HG02840 (cell line): ENCODE results near the gene LPCAT1.
A peak's percentile ranks its signal among the peaks of the same experiment; 100 is the strongest.

Experiments used
- ATAC-seq: cut with Tn5 transposase; IDR thresholded peaks from one replicate; pipeline ENCODE4 v1.9.1; 2021; ENCODE audit warnings: mild to moderate bottlenecking, moderate library complexity, moderate number of reproducible peaks; ENCODE audit not compliant: unreplicated experiment, low FRiP score

The LPCAT1 gene

DNA sequence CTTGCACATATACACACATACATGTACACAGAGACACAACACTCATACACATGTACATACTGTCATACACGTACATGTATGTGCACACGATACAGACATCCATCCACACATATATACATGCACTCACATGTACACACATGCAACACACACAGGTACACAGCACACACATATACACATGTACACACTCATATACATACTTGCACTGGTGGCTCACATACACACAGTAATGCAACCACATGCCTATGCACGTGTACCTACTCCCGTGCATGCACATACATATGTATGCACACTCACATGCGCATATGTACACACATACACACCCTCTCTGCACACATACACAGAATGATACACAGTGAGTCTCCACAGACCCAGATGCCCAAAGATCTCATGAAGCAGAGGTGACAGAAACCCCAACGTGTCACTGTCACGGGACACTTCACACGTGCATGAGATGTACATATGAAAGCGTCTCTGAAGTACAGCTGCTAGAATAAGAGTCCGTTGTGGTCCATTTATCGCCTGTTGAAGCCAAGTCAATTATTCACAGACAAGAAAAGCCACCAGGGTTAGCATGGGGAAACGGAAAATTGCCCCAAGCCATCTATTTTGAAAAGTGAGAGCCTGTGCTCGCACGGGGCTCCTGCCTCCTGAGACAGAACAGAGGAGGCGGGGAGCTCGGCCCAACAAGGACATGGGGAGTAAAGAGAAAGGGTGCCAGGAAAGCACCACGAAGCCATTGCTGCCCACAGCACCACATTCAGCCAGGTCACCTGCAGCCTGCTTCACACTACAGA is 24.9 kb downstream of the LPCAT1 start:
- peak; percentile 38 for ATAC-seq

DNA sequence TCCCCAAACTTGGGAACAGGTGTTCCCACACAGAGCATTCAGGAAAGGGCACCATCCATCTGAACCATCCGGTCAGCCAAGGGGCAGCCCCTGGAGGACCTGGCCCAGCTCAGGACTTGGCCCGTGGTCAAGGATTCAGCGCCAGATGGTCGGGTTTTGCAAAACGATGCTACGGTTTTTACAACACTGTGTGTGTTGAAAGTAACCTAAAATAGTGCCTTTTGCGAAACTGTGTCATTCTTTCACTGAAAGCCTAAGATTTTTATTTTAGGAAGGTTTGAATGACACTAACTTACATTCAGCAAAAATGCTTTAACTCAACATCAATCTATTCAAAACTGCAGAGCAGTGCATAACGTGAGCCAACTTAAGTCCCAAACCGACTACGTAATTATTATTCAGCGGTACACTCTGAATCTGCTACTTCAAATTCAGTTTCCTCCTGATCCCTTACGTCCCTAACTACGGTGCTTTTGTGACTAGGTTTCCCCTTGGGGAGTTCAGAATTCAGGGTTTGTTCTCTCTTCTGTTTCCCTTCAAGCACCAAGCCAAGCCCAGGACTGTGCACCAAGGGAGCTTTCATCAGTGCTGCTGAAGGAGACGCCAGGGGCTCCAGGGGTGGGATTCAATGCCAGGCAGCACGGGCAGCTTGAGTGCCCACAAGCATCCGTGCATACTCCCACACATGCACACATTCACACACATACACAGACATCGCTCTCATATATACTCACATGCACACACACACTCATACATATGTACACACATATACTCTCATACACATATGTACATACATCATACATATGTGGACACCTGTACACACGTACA is 25.8 kb downstream of the LPCAT1 start:
- peak; percentile 29 for ATAC-seq

DNA sequence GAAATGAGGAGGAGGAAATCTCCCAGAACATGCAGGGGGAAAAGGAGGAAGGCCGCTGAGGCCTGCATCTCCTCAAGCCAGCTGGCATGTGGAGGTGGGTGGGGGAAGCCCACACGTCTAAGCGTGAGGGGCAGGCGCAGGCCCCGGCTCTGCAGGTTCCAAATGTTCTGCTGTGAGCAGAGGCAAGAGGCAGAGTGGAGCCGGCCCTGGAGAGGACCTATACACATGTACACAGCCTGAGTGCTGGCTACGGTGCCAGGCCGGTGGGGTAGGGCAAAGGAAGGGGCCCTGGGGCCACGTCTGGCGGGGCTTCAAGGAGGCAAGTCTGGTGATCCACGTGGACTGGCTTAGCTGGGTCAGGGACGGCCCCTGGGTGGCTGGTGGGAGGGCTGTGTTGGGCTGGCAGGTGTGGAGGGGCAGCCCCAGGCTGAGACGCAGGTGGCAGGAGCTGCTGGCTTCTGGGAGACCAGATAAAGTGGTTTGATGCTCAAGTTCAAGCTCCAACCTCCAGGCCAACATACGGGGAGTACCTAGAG is 26.4 kb downstream of the LPCAT1 start:
- peak; percentile 24 for ATAC-seq

DNA sequence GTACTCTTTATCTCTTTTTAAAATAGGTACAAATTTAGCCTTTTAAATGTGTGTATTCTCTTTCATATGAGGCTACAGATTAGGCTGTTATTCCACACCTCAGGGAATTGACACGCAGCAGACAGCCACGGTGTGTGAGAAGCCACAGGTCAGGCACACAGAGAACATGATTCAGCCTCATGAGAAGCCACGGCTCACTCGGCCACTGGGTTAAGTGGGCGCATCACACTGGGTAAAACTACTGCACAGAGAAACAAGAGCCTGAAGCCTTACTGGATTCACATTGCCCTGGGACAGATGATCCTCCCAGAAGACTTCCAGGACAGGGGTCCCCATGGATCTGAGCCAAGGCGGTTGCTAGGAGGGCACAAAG is 28.2 kb downstream of the LPCAT1 start:
- ATAC-seq: no peak

DNA sequence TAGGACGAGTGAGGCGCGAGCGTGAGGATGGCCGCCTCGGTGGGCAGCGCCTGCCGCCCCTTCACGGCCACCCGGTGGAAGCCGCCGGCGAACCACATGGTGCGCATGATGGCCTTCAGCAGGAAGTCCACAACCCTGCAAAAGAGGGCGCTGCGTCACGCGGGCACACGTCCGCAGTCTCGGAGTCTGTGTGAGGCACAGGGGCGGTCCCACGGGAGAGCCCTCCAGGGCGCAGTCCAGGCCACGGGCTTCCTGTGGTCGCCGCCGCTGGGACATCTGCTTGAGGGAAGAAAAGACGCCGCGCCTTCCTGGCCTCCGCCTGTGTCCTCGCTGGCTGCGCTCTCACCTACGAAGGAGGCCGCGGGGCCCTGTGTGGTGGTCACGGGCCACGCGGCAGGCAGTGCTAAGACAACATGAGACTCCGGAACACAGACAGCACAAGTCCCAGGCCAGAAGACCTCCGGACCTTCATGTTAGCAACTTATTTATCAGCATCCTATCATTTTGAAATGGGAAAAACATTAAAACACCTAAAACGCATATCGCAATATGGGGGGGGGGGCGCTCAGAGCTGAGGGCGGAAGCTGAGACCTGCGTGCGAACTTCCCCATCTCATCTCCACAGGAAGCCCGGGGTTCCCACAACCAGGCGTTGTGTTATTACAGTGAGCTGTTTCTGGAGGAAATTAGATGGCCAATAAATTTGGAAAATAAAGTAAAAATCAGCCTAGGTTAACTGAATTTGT is 28.8 kb downstream of the LPCAT1 start:
- peak; percentile 27 for ATAC-seq

DNA sequence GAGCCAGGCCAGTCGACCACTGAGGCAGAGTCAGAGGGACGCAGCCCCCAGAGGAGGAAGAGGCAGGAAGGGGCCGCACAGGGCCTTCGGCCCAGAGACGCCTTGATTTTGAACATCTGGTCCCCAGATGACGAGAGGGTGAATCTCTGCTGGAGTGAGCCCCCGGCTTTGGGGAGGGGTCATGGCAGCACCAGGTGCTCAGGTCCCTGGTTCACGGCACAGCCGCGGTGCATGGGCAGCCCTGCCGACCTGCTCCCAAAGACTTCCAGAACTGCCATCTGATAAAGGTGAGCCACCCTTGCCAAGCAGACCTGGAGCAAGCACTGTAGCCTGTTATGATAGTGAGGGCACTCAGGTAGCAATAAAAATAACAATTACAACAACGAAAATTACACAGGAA is 29.8 kb downstream of the LPCAT1 start:
- no peak for ATAC-seq

DNA sequence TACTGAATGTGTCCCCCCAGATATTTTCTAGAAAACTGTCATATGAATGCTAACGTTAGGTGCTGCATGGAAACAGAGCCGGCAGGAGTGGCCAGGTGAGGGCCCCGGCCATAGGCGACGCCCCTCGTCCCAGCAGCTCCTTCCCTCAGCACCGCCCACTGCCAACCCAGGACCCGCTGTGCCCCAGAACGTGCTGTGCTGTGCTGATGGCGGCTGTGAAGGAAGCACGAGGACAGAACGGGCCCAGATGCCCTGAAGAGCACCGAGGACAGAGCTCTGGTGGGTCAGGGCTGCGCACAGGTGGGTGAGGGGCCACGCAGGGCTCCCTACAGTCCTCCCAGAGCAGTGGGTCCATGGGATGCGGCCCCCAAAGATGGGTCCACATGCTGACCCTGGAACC is 30.3 kb downstream of the LPCAT1 start:
- ATAC-seq: no peak

DNA sequence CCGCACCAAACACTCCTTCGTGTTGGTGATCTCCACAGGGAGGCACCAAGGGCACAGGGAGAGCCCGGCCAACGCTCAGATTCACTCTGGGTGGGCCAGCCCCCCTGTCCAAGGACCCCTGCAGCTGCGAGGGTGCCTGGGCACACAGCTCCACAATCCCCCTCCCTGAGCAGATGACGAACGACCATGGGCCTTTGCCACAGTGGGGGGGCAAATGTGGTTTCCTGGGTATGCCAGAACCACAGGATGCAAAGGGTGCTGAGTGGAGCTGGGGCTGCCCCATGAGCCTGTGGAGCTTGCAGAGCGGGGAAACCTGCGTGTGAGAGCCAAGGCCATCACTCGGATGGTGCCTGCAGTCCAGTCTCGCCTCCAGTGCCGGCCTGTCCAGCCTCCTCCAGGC is 31.0 kb downstream of the LPCAT1 start:
- ATAC-seq: no peak

DNA sequence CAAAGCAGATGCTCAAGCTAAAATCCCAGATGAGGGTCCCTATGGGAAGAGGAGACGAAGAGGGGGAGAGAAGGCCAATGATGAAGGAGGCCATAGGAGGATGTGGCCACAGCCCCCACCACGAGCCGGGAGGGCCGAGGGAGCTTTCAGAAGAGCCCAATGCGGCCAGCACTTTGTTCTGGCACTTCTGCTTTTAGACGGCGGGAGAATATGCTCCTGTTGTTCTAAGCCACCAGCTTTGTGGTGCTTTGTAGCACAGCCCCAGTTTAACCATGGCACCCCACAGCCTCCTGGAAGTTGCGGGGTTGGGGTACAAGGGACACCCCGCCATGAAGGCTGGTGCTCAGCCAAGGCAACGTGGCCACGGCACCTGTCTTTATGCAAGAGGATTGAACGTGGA is 33.4 kb downstream of the LPCAT1 start:
- no peak for ATAC-seq

DNA sequence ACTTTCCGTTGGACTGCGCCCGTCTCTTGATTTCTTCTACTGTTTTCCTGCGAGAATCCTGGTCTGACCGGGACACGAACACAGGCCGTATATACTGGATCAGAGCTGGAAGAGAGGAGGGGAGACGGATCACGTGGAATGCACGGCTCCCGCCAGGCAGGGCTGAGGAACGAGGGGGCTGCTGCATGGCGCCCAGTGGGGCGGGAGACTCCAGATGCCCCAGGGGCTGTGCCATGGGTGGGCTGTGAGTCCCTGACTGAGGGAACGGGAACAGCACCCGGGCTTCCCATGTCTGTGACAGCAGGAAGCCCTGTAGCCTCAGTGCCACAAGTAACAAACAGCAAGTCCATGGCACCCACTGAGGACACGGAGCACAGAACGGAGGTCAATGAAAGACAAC is 34.0 kb downstream of the LPCAT1 start:
- ATAC-seq: no peak

DNA sequence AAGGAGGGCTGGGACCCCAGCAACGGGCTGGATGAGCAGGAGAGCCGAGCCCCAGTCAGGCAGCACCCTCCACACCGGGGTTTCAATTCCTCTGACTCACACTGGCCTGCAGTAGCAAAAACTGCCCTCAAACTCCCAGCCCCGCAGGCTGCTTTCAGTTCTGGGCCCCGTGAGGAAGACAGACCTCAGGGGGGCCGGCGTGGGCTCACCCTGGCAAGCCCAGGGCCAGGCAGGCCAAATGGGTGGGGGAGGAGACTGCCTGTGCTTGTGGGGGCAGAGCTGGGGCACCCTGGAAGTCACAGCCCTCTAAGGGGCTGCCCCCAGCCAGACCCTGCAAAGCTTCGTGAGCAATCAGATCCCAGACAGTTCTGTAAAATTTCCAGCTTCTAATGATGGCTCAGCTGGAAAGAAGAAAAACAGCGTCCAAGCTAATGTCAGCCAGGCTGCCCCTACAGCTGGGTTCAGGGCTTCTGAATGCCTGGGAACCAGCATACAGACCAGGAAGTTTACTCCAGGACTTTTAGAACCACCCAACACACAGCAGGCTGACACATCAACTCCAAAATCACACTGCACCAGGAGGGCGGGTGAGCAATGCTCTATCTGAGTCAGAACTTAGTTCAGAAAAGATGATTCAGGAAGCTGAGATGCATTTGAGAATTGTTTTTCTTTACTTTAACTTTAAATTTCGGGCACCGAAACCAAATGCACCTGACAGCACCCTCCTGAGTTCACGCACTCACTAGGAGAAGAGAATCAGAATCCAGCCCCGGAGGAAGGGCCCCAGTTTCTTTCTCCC is 34.7 kb downstream of the LPCAT1 start:
- peak; percentile 29 for ATAC-seq

DNA sequence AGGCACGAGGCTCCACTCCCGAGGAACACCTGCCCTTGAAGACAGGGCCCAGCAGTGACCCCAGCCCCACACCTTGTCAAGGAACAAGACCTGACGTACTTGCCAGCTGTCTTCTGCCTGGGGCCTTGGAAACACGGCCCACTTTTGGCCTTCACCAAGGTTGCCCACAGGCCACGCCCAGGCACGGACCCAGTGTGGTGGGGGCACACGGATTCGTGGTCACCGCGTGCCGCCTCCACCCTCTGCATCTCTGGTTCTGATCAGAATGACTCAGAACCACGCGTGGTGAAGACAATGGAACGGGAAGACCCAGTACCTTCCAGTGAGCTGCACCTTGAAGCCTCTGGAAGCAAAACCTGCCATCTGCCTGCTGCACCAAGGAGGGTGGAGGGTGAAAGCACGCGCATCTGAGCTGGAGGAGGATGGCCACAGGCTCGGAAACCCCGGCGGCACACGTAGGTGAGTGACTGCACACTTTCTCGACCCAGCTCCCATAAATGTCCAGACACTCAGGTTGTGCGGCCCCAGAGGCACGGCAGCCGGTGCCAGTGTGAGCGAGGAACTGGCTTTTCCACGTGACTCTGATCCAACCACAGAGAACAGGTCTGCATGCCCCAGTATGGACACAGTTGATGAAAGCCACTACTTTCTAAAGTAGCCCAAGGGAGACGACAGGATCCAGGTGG is 36.5 kb downstream of the LPCAT1 start:
- no peak for ATAC-seq

DNA sequence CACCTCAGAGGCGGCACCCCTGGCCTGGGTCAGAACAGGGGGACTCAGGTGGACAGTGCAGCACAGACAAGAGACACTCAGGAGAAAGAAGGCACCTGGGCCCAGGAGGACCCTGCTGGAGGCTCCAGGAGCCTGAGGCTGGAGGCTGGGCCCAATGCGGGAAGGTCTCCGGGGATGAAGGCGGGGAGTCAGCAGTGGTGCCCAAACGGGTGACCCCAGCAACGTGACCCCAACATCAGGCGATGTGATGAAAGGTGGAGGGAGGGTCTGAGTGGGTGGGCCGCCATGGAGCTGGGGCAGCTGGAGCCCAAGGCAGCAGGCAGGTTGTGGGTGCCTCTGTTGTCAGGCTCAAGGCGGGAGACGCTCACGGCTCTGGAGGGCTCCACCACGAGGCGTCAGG is 37.5 kb downstream of the LPCAT1 start:
- ATAC-seq: no peak

DNA sequence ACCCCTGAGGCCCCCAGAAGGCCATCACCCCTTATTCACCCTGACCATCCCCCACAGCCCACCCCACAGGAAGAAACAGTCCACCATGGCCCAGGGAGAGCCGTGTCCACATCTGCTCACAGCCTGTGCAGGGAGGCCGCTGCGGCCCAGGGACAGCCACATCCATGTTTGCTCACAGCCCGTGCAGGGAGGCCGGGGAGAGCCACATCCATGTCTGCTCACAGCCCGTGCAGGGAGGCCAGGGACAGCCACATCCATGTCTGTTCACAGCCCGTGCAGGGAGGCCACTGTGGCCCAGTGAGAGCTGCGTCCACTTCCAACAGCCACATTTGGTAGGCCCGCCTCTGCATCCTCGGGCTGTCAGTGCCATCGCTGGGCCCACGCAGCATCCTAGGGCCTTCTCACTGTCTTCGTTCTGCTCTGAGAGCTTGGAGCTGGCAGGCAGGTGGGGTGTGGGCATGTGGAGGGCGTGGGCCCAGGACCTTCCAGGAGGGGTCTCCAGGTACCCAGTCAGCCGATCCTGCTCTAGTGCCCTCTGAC is 38.1 kb downstream of the LPCAT1 start:
- no peak for ATAC-seq

DNA sequence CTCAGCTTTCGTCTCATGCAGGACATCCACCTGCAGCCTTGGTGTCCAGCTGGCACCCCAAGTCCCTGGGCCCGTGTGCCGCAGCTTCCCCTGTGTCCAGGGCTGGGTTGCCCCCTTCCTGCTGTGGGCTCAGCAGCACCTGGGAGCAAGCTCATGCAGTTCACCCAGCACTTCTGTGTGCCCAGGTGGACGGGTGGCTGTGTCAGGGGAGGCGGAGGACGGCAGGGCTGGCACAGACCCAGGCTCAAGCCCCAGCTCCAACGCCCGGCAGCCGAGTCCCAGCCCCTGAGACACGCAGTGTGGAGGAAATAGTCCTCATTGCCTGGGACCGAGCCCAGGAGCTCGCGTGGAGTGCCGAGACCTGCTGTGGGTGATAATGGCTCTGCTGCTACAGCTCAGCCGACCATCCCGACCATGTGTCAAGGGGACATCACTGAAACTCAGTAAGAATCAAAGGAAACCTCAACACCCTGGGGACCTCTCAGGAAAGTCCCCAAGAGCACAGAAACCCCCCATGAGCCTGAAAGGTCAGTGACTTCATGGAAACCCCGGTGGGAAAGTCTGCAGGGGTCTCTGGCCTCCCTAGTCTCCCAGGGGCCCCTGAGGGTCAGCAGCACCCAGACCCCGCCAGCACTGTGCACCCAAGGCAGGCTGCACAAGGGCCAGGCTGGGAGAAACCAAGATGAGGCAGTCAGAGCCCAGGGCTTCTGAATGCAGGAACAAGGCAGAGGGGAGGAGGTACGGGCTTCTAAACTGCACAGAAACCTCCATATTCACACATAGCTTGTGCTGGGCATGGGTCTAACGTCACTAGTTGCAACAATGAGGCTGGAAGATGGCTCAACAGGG is 38.8 kb downstream of the LPCAT1 start:
- ATAC-seq: peak; percentile 56

DNA sequence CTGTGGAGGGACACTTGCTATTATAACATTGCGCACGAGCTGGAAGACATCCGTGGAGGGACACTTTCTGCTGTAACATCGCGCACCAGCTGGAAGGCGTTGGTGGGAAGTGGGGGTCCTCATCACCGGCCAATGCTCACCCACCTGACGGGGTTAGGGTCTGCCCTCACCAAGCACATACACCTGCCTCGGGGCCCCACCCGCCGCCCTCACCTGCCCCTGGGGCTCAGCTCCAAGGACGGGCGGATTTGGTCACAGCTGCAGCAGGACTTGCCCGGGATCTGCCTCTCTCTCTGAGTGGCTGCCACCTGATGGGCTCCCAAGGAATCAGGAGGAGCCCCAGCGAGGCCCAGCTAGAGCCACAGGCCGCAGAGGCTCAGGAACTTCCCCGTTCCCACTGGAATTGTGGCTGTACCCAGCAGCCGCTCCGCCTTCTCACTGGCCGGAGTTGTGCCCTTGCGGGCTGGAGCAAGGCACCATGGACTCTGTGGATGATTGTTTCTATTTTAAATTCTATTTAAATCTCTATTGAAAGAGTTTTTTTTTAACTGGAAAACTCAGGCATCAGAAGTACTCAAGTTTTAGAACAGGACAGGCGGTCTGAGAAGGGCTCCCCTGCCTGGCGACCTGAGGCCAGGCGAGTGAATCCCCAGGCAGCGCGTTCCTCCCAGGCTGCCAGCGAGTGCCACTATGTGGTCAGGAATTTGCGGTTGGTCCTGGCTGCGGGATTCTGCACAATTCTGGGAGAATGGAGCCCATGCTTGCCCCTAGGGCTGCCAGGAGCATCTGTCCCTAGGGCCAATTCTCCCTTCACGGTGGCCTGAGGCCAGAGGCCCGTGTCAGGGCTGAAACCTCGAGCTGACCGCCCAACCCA is 39.7 kb downstream of the LPCAT1 start:
- ATAC-seq: no peak

DNA sequence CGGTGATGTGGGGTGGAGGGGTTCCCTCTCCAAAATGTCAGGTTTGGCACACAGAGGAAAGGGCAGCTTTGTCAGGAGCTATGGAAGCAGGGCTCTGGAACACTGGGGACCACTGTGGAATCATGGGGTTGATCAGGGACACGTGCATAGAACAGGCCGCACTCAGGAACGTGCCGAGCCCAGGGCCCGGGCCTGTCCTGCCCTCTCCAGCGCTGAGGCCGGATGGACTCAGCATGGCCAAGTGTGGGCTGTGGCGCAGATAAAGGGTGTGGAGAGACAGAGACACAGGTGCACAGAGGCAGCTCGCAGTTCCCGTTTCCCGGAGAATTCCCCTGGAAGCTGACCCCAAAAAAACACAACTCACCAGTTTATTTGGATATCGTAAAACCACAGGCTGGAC is 40.7 kb downstream of the LPCAT1 start:
- ATAC-seq: no peak

DNA sequence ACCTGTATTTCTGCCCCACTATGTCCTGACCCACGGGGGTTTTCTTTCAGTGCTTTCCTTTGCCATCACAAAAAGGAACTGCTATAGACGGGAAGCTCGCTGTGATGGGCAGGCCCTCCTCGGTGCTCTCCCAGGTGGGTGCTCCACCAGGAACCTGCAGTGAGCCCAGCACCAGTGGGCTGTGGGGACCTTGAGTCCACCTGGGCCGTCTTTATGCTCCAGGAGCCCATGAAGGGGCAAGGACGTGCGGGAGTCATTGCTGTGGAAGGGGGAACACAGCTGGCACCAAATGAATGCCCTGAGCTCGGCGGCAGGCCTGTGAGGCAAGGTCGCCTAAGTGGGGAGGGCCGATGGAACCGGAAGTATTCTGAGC is 41.8 kb downstream of the LPCAT1 start:
- ATAC-seq: no peak
